Measurements from ENCODE around the gene C3orf52. TPM values are rescaled to one million over a fixed set of nuclear protein-coding genes. Genes with fewer than 3 reads are reported as not detected.

The C3orf52 gene
- total RNA-seq, 1 donor from 2014 or later = 18.6 TPM

DNA sequence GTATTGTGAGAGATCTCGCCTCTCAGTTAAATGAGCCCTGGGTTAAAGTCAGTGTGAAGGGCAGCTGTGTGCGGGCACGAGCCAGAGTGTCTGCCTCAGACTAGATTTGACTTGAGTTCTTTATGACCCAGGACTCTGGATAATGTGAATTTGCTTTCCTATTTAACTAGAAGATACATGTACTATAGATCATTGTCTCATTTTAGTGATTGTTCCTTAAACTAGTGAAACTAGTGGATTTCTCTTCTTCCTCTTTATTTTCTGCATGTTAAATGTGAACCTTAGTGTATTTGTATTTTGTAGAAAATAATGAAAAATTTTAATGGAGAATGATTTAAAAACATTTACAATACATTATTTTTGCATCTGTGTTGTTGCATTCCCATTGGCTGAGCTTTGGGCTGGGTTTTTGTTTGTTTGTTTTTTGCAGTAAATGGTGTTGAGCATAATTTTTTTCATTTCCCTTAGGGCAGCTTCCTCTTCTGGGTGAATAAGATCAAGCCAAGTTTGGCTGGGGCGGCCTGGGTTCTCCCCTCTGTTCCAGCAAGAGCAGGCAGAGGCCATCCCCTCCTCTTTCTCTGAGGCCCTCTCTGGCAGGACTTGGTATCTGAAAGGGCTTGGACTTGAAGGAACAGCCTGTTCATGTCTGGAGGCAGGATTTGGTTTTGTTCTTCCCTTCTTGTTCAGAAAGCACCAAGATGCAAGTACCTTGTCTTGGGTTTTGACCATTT is 31.8 kb downstream of the C3orf52 start:
- no peak for DNase-seq (ENCODE audit: low read depth)

DNA sequence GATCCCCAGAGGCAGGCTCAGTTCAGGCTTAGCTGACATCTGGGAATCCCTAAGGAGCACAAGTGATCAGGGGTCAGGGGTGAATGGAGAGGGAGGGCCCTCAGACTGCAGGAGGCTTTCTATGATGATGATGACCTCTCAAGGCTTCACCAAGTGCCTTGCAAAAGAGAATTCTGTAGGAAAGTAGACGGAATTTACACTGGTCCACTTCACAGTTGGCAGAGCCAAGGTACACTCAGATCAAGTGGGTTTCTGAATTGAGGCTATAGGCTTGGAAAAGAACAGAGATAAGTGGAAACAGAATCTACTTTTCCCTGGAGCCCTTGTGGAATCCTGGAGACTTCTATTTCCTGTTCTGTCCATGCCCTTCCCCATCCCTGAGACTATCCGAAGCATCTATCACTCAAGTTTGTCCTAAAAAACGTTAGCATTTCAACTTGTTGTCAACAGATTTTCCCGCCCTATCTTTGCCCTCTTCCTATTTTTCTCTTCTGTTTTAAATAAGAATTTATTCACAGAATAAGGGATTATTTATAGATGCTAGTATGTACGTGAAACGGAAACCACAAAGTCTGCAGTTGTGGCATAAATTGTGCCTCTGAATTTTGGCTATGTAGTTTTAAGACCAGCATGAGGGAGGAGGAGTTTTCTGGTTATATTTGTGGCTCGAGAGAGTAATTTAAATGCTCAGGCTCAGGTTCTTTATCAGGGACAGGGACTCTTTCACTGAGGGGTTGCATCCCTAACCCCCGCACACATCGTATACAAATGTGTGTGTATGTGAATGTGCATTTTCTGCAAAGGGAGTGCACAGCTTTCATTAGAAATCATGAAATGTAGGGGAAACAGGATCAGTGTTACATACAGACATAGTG is 34.0 kb downstream of the C3orf52 start:
- no peak for DNase-seq (ENCODE audit: low read depth)

DNA sequence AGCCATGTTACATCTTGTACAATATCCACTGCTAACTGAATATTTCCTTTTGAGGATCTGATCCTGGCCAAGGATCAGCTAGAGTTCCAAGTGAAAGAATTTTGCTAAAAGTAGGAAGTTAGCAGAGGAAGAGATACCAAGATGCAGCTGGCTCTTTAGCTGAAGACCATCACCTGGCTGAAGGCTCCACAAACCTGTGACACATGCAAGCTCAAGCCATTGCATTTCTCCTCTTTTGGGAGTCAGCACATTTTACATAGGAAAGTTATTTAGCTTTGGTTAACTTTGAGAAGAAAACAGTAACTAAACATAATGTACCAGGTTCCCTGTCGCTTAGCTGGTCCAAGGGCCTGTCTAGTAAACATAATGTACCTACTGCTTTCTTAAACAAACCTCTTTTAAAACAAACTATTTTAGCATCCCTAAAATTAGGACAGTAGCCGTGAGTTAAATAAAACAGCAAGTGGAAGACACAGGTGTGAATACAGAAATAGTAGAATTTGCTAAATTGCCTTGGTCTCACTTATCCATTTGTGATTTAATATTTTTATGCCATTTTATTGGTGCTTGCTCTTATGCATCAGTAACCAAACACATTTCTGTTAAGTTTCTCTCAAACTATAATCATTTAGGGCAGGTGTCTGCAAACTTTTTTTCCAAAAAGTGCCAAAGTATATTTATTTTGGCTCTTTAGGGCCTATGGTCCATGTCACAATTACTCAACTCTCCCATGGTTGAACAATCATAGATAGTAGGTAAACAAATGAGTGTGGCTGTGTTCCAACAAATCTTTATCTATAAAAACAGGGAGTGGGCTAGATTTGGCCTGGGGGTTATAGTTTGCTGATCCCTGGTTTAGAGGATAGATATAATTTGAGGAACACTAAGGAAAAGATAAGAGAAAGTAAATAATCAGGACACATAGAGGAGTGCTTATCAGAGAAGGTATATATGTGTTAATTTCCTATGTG is 35.7 kb downstream of the C3orf52 start:
- no peak for DNase-seq (ENCODE audit: low read depth)

DNA sequence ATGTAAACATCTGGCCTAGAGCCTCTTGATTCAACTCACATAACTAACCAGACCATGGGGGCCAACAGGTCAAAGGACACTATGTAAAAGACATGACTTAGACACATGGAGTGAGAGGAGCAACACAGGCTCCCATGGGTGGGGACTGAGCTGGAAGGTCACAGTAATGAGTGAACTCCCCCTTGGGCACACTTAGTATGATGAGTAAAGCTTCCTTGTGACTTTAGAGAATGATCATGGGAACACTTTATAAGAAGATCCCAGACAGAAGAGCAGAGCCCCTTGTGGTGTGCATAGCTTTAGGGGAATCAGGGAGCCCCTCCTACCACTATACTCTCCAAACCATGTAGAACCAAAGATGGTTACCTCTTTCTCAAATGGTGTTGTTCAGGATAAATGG is 36.7 kb downstream of the C3orf52 start:
- no peak for DNase-seq (ENCODE audit: low read depth)

DNA sequence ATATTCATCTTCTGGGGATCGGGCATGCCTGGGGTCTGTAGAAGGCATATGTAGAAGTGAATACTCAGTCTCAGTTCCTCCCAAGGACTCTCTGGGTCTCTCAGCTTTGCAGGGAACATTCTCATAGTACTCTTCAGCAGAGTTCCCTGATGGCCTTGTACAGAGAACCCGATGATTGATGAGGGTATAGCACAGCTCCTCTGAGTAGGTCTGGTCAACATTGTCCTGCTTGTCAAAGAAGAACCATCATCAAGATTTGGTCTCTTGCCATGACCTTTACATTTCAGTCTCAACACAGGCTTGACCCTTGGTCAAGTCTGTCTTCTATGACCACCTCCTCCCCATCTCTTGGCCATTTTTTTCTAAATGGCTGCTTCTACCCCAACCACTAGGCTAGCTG is 37.4 kb downstream of the C3orf52 start:
- DNase-seq (ENCODE audit: low read depth) = no peak

DNA sequence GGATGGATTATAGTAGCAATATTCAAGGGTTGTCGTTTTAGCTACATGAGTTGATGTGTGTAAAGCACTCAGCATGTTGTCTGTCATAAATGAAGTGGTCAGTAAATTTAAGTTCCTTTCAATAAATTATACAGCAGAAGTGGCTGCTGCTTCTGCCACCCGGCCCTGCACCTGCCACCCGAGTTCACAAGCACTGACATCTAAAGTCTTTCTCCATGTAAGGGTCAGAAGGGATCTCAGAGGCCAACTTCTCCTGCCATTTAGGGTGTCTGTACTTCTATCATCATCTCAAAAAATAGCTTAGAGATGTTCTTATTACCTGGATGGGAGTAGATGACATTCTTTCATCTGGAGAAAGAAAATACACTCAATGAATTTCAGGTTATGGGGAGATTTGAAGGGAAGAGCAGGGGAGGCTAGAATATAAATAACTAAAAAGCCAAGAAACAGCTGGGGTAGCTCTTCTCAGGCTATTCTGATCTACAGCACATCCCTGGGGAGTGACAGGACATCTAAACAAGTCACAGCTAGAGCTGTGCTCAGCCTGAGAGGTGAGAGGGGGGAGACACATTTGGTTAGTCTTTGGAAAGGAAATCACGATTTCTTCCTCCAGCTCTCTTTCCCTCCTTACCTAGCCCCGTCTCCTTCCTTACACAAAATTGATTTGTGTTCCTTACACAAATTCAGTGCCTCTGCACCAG is 38.9 kb downstream of the C3orf52 start:
- DNase-seq (ENCODE audit: low read depth) = peak; percentile 83

DNA sequence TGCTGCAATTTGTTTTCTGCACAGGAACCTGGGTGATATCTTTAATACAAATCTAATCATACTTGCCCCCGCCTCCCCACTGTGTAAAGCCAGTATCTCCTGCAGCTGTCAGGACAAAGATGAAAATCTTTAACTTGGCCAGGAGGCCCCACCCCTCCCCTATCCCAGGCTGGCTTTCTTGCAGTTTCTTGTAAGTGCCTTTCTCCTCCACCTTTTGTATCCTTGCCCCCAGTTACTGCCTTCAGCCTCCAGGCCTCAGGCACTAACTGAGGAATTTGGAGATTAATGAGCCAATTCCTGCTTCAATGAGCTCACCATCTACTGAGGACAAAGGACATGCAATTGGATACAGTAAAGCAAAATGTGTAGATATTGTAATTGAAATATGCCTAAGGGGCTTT is 40.3 kb downstream of the C3orf52 start:
- peak; percentile 22 for DNase-seq (ENCODE audit: low read depth)

DNA sequence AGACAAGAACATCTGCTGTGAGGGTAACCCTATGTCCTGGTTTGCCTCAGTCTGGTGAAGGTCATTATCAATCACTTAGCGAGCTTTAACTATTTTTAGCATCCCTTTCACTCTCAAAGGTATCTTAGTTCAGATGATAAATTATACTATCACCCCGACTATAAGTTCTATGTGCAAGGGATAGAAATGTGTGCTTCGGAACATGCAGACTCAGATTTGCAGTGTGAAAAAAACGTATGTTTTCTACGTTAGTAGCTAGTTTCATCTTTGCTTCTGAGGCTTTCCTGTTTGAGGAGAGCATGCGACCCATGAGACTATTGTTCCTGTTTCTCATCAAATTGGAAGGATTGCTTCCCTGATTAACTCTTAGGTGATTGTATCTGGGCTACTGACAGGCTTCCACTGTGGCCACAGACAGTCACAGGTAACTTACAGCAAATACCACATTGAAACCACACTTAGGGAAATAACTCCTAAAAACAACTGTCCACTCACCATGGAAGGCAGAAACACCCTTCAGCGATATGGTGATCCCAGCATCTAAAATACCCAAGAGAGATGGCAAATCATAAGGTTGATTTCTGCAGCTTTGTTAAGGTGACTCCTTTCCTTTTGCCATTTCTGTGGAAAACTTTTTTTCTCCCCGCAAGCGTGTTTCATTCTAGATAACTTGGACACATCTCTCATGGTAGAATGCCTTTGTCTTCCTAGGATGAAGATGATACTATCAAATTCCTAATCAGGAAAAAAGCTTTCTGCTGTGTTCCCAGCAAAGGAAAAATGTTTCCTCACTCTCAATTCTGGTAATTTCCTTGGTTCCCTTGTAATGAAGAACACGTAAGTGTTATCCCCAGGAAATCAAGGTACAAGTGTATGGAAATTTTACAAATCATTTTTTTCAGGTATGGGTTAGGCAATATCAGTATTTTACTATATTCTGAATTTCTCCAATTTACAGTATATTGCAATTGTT is 41.6 kb downstream of the C3orf52 start:
- no peak for DNase-seq (ENCODE audit: low read depth)

DNA sequence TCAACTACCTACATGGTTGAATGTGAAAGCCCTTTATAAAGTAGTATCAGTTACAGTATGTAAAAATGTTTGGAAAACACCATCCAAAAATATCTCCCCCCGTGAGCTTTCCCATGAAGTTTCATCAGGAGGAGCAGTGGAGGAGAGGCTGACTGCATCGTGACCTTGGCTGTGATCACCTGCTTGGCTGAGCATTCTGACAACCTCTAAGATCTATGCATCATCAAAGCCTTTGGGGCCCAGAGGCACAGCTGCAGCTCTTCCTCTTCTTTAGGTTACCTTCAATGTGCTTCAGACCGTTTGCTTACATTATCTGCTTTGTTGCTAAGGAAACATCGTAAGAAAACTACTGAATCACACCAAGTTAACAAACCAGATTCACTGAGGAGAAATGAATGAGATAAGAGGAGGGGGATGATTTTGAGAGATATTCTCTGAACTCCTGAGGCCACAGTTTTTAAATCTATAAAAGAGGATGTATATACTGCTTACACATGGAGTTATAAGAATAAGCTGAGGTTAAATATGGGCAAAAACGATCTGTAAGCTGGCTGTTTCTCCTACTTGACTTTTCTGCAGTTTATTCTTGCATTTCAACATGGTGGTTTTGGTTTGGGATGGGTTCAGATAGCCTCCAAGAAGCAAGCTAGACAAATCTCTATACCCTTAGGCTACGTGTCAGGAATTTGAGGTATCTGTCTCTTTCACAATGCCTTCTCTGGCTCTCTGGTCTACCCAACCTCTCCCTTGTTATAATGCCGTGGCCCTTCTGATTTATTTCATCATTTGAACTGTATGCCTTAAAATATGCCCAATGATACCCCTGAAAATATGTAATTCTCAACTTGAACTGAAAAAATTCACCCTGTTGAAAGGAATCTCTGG is 42.9 kb downstream of the C3orf52 start:
- DNase-seq (ENCODE audit: low read depth) = no peak

DNA sequence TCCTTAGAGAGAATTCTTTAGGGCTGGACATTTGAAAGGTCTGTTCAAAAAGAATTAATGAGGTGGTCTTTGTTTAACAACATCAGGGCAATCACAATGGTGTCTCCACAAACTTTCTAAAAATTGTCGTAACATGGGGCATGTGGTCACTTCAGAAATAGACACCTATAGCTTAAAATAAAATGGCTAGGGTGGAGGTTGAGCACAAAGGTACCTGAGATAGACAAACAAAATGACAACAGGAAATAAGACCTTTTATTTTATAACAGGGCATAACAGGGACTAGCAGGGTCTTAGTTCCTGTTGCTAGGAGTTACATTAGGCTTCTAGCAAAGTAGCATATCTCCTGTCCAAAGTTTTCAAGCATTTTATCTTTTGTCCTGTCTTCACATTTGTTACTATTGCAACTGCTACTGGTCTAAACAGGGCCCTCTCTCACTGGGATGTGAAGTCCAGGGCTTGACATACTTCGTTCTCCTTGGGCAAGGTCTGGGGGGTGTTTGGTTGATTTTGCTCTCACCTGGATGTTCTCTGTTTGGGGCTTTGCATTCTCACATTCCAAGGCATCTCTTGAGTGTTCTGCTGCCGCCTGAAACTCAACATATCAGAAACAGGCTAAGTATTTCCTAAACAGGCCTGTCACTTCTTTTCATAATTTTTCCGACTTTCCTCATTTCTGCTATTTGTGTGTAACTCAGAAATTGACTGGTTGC is 43.9 kb downstream of the C3orf52 start:
- DNase-seq (ENCODE audit: low read depth) = no peak

DNA sequence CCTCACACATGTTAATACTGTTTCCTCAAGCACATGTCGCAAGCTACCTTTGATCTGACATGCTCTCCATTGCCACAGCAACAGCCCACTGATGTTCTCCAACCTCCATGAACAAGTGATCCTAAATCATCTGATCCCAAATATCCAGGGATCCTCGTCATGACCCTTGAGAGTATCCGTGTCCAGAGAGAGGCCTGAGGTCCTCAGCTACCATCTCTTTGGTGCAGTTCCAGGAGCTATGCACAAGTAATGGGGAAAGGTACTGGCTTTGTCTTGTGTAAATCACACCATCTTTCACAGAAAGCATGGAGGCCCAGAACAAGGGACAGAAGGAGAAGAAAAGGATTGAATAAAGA is 44.4 kb downstream of the C3orf52 start:
- no peak for DNase-seq (ENCODE audit: low read depth)

DNA sequence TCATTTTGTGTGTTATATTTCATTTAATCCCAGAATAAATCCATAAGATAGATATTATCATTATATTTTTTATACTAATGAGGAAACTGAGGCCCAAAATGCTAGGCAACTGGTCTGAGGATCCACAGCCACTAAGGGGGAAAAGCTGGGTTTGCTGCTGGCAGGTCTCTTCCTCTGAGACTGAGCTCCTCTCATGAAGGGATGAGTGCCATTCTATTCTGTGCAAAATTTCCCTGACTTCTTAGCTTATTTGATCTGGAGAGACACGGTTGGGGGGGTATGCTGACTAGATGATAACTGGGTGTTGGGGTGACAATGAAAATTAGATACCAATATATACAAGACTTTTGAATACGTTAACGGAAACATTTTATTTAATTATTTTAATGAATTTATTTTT is 44.9 kb downstream of the C3orf52 start:
- DNase-seq (ENCODE audit: low read depth) = no peak

DNA sequence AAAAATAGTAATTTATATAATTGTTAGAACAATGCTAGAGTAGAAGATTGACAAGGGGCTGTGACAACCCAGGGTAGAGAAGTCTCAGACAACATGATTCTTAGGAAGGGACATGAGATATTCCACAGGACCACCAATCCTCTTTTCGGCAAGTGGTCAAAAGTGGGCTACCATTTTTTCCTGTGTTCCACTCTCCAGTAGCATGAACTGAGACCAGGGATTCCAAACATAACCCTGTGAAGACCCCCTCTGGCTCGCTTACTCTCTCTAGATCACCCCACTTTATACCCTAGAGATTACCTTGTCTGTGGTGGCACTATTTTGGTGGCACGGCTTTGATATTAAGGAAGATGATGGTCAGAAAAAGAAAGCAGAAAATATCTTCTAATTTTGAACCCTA is 45.9 kb downstream of the C3orf52 start:
- no peak for DNase-seq (ENCODE audit: low read depth)

DNA sequence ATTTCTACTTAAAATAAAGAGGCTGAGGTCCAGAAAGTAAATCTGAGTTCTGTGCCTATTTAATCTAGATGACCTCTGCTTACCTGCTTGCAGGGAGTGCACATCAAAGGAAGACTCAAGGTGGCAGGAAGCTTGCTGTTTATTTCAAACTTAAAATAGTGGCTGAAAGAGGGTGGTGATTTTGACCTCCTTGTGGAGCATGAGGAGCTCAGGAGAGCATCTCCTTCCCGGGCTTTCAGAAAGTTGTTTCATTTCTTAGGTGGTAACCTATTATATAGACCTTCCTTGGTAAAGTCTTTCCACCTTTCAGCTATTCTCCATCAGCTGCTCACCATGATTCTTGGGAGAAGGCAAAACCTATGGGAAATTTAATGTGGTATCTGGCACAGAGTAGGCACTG is 46.4 kb downstream of the C3orf52 start:
- no peak for DNase-seq (ENCODE audit: low read depth)

DNA sequence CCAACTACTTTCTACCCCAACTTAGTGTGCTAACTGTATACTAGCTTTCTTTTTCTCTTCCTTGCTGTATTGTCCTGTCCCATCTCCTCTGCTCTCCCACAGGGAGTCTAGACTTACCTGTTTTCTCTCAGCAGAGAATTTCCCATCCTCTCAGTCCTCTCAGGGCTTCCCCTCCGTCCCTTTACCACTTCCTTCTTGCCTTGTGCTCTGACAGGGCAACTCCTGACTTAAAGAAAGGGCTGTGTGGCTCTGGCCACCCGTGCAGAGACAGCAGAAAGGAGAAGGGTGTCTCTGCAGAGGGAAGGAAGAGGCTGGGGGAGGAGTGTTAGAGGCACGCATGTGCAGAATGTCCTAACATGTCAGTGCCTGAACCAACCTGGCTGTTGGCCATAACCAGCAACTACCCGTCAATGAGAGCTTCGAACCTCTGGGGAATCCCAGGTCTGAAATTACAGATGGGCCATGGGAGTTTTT is 46.8 kb downstream of the C3orf52 start, which contains the start of gene GCSAM:
Gene GCSAM, minus strand, starts transcription at position 274 of the 474 bp plus-strand sequence. Its CDS starts 128 bp downstream, at position 146.
- no peak for DNase-seq (ENCODE audit: low read depth)

DNA sequence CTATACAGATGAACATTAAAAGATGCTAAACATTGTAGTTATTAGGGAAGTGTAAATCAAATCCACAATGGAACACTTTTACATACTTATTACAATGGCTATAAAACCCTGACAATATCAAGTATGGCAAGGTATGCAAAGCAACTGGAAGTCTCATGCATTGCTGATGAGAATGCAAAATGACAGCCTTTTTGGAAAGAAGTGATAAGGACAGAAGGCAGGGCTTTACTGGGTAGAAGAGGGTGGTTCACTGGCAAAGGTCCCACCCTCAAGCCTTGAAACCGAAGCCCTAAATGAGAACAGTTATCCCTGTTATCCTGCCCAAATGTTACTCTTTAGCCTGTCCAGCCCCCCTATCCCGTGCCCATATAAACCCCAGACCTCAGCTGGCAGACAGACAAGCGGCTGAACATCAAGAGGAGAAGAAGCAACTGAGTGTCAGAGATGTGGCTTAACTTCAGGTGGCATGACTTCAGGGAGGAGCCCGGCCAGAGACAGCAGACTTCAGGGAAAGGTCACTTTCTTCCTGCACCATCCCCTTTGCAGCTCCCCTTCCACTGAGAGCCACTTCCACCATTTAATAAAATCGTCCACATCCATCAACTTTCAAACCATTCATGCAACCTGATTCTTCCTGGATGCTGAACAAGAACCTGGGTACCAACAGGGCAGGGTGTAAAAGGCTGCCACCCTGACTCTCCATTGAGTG is 47.6 kb downstream of the C3orf52 start:
- no peak for DNase-seq (ENCODE audit: low read depth)

Measured in myocyte (in vitro differentiated cells).